ENCODE results near the gene BRAF.
"Not testable (repeated sequence)": the region's sequence is repeated elsewhere in the genome, so short reads cannot be mapped to it uniquely, and the experiment has no call there.

BRAF gene

GRCh38 chr7:140885735-140886334, 38.9 kb downstream of the BRAF start:
- H3K9me3 ChIP-seq = no peaks in the 10 kb centered on the region
- H3K36me3 ChIP-seq = no peaks in the 10 kb centered on the region
- H3K4me3 ChIP-seq (ENCODE audit: low read depth, low read length) = no peak overlapping the region
- TF ChIP-seq, protein P1, sequence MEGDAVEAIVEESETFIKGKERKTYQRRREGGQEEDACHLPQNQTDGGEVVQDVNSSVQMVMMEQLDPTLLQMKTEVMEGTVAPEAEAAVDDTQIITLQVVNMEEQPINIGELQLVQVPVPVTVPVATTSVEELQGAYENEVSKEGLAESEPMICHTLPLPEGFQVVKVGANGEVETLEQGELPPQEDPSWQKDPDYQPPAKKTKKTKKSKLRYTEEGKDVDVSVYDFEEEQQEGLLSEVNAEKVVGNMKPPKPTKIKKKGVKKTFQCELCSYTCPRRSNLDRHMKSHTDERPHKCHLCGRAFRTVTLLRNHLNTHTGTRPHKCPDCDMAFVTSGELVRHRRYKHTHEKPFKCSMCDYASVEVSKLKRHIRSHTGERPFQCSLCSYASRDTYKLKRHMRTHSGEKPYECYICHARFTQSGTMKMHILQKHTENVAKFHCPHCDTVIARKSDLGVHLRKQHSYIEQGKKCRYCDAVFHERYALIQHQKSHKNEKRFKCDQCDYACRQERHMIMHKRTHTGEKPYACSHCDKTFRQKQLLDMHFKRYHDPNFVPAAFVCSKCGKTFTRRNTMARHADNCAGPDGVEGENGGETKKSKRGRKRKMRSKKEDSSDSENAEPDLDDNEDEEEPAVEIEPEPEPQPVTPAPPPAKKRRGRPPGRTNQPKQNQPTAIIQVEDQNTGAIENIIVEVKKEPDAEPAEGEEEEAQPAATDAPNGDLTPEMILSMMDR (IDR thresholded peaks at IDR 0.05; ENCODE audit: low read depth, low read length) = no peak
- DNase-seq = no peak
- H3K4me1 ChIP-seq = no peaks in the 10 kb centered on the region; the same call in 1 of the 2 replicates
- H3K27me3 ChIP-seq = no peaks in the 10 kb centered on the region

- no peaks in the 10 kb centered on the region for H3K27me3 ChIP-seq
- TF ChIP-seq, protein P1 (IDR thresholded peaks at IDR 0.05; ENCODE audit: low read depth, low read length) = no peak
- no peaks in the 10 kb centered on the region for H3K9me3 ChIP-seq
- H3K36me3 ChIP-seq = no peaks in the 10 kb centered on the region
- no peaks in the 10 kb centered on the region for H3K4me1 ChIP-seq
- H3K4me3 ChIP-seq (ENCODE audit: low read depth, low read length) = no peak overlapping the region
- DNase-seq = no peak
Observed at GRCh38 chr7:140883378-140883777, 41.4 kb downstream of the BRAF start.

GRCh38 chr7:140882834-140883233, 41.9 kb downstream of the BRAF start:
- not testable (repeated sequence) for DNase-seq; H3K36me3 ChIP-seq; H3K9me3 ChIP-seq; H3K27me3 ChIP-seq; H3K4me3 ChIP-seq (ENCODE audit: low read depth, low read length); H3K4me1 ChIP-seq

- Histone ChIP-seq H3K9me3 (no peaks in the 10 kb centered on the region), H3K27me3 (no peaks in the 10 kb centered on the region), H3K4me1 (no peaks in the 10 kb centered on the region), H3K36me3 (no peaks in the 10 kb centered on the region), H3K4me3 (ENCODE audit: low read depth, low read length) (no peak overlapping the region)
- TF ChIP-seq, protein P1 (IDR thresholded peaks at IDR 0.05; ENCODE audit: low read depth, low read length) = no peak
- no peak for DNase-seq
Observed at GRCh38 chr7:140881507-140882228, 43.1 kb downstream of the BRAF start.

DNA sequence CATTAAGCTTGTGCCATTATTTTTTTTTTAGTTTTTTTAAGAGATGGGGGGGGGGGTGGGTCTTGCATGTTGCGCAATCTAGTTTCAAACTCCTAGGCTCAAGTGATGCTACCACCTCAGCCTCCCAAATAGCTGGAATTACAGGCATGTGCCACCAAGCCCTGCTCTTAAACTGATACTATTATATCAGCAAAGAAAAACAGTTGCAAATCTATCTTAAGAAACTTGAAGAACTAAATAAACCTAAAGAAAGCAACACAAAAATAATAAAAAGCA, 47.5 kb downstream of the BRAF start:
- TF ChIP-seq, protein P1 (IDR thresholded peaks at IDR 0.05; ENCODE audit: low read depth, low read length) = no peak
- H3K36me3 ChIP-seq = no peaks in the 10 kb centered on the region

DNA sequence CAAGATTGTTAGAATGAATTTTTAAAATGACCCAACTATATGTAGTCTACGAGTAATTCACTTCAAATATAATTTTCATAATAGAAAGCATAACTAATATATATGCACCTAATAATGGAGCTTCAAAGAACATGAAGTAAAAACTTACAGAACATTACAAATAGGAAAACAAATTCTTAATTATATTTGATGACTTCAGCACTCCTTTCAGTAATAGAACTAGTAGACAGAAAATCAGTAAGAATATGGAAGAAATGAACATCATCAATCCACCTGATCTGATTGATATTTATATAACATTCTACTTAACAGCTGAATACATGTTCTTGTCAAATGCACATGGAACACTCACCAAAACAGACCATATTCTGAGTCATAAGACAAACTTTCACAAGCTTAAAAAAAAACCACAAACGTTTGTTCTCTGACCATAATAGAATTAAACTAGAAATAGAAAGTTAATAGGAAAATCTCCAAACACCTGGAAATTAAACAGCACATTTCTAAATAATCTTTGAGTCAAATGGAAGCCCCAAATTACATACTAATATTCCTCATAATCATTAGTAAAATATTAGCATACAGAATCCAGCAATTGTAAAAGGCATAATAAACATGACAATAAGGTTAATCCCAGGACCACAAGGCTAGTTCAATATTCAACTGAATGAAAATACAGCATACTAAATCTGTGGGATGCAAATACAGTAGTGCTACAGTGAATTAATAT, 48.0 kb downstream of the BRAF start:
- Histone ChIP-seq H3K9me3 (no peaks in the 10 kb centered on the region), H3K4me3 (ENCODE audit: low read depth, low read length) (no peak overlapping the region), H3K27me3 (no peaks in the 10 kb centered on the region), H3K4me1 (no peaks in the 10 kb centered on the region), H3K36me3 (no peaks in the 10 kb centered on the region)
- no peak for DNase-seq
- TF ChIP-seq, protein P1 (IDR thresholded peaks at IDR 0.05; ENCODE audit: low read depth, low read length) = no peak

More for the DNA sequence above, 47.5 kb downstream of the BRAF start:
- no peaks in the 10 kb centered on the region for H3K9me3 ChIP-seq
- DNase-seq = no peak
- H3K4me3 ChIP-seq (ENCODE audit: low read depth, low read length) = no peak overlapping the region
- no peaks in the 10 kb centered on the region for H3K27me3 ChIP-seq
- H3K4me1 ChIP-seq = no peaks in the 10 kb centered on the region

Data from BE2C (cell line).